GM19372 (cell line): ENCODE data around the gene MGAT5.

ENCODE experiments used
- ATAC-seq: cut with Tn5 transposase; IDR thresholded peaks from one replicate; pipeline ENCODE4 v1.9.1; 2021; ENCODE audit warnings: mild to moderate bottlenecking, low read depth, moderate library complexity; ENCODE audit not compliant: unreplicated experiment

Gene MGAT5

GRCh38 chr2:134253804-134254203, at the start of gene MGAT5:
Gene MGAT5, plus strand, starts transcription at chr2:134254072. Its CDS starts 332 bp downstream, at chr2:134254404.
- no peak for ATAC-seq

DNA sequence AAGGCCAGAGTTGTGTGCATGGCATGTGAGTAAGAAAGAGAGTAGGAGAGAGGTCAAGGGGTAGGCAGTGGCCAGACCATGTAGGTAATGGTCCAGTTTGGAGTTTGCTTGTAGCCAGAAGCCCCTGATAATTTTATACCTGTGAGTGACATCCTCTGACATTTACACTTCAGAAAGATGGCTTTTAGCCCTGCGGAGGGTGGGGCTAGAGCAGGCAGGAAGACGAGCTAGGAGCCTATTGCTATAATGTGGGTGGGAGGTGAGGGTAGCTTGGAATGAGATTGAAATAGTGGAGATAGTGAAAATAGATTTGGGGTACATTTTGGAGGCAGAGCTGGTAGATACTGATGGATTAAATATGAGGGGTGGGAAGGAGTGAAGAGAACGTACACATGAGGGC, 48.8 kb upstream of the MGAT5 start:
- ATAC-seq: no peak

GRCh38 chr2:134206031-134206430, 47.8 kb upstream of the MGAT5 start:
- ATAC-seq: no peak

DNA sequence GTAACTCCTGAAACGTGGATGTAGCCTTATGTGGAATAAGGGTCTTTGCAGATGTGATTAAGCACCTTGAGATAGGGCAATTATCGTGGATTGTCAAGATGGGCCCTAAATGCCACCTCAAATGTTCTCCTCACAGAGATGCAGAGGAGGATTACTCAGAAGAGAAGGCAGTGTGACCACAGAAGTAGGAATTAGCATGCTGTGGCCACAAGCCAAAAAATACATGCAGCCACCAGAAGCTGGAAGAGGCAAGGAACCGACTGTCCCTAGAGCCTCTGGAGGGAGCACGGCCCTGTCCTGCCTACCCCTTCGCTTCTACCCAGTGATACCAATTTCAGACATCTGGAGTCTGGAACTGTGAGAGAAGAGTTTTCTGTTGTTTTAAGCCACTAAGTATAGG, 47.3 kb upstream of the MGAT5 start:
- ATAC-seq: no peak

- peak; percentile 87 for ATAC-seq
These were observed 46.2 kb upstream of the MGAT5 start for GRCh38 chr2:134207589-134208209.

DNA sequence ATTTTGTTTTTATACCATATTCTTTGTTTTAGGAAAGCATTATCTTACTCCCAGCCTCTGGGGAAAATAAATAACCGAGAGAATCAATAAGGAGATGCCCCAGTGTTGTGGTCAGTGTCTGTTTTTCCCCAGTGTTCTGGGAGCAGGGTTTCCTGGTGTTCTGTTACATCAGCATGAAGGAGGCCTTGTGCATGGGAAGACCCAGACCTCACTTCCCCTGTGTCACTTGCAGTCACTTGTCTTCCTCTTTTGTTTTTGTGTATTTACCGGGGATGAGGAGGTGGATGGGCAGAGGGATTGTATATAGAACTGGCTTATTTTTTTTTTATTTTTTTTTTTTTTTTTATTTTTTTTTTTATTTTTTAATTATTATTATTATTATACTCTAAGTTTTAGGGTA, 45.0 kb upstream of the MGAT5 start:
- ATAC-seq: no peak

DNA sequence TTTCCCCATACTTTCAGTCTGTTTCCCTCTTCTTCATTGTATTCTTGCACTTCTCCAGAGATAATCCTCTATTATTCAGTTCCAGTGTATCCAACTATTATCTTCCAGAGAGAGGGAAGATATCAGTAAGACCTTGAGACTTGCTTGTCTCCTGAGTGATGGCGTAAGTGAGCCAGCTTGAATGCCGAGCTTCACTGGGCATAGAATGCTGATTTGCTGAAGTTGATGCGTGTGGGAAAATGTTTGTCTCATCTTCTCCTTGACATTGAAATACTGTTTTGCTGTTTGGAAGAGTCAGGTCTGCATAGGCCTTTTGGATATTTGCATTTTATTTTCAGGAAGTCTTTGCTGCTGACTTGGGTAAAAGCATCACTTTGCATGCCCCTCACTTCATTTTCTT, 41.1 kb upstream of the MGAT5 start:
- no peak for ATAC-seq

- ATAC-seq: no peak
These were observed 37.6 kb upstream of the MGAT5 start for GRCh38 chr2:134216152-134216829.

- ATAC-seq: peak; percentile 19
These were observed 36.5 kb upstream of the MGAT5 start for GRCh38 chr2:134217351-134217750.

- peak; percentile 55 for ATAC-seq
These were observed 35.9 kb upstream of the MGAT5 start for GRCh38 chr2:134217924-134218323.

DNA sequence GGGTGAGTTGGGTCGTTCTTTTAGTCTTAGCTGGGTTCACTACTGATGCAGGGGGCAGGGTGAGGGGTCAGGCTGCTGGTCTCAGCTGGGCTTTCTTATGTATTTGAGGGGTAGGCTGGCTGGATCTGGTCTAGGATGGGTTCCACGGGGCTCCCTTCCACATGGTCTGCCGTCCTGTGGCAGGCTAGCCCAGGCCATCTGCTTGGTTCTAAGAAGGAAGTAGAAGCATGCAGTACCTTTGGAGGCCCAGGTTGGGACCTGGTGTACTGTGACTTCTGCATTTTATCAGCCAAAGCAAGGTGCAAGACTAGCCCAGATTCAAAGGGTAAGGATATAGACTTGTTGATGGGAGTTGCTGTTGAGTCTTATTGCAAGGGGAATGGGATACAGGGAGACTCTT, 35.5 kb upstream of the MGAT5 start:
- ATAC-seq: no peak

DNA sequence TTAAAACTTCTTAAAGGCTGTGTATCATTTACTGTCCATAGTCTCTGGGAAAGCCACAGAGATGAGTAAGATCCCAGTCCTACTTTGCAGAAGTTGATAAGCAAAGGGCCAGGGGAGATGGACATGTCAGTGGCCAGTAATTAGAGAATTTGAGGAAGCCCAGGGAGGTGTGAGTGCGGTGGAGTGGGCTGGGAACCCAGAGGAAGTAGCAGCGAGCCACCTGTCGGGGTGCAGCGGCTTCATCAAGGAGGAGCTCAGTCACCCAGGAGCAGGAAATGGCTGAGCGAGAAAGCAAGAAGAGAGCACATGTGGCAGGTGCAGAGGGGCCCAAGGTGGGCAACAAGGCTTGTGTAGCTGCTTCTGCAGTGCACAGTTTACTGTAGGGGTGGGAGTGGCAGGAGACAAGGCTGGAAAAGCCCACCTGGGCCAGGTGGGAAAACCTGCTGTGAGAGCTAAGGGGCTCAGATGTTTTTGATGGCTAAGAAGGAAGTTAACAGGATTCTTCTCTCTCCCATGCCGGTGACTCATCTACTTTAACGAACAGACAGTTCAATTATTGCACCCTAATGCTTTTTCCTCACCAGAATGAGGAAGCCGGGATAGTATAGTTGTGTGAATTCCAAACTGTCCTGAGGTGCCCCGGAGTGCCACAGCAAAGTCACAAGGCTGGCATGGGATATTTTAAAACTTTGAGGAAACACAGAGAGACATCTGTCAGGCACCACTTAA, 34.8 kb upstream of the MGAT5 start:
- peak; percentile 57 for ATAC-seq

DNA sequence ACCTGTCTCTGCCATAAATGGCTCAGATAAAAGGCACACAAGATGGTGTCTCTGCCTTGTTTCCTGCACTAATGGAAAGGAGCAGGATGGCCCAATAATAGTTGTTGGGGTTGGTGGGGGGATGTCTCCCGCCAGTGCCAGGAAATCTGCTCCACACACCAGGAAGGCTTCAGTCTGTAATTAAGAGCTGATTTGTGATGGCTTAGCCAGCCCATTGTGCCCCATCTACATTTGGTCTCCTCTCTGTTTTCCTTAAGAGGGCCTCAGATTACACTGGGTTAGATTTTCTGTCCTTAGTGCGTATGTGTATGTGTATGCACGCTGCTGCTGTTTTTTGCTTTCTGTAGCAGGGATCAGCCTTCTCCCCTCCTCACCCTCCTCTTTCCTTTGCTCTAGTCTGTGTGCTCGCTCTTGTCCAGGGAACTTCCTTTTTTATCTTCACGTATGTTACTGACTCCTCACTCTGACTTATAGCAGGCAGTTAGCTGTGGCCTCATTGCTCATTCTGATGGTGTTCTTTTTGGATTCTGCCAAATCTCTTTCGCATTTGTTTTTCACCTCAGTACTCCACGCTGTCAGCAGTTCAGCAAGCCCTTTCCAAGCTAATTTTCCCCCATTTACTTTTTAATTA, 33.4 kb upstream of the MGAT5 start:
- no peak for ATAC-seq

DNA sequence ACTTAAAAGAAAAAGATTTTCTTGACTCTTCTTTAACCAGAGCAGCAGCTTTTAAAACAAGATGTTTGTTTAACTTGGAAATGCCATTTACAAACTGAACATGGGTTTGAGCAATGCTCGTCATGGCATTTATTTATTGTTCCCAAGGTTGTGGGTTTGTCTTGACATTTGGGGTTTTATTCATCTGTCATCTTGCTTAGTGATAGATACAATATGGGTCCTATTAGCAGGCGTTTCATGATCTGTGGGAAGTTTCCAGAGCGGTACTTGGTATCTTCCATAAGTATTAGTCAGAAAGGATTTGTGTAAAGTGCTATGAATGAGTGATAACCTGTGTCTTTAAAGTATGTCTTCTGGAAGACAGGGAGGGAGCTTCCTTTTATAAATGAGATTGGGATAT, 29.9 kb upstream of the MGAT5 start:
- no peak for ATAC-seq

DNA sequence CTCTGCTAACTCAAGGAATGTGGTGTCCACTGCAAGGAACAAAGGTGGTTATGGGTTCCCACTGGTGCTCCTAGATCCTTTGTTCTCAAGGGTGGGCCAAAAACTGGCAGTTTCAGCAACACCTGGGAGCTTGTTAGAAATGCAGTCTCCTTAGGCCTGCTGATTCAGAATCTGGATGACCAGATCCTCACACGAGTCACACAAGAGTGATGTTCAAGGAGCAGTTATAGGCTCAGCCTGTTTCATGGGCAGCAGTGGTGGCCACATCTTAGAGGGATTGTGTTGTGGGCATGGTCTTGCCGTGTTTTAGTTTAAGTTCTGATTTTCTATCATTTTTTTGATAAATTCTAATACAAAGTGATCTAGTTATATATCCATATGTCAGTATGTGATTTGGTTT, 28.7 kb upstream of the MGAT5 start:
- ATAC-seq: no peak

DNA sequence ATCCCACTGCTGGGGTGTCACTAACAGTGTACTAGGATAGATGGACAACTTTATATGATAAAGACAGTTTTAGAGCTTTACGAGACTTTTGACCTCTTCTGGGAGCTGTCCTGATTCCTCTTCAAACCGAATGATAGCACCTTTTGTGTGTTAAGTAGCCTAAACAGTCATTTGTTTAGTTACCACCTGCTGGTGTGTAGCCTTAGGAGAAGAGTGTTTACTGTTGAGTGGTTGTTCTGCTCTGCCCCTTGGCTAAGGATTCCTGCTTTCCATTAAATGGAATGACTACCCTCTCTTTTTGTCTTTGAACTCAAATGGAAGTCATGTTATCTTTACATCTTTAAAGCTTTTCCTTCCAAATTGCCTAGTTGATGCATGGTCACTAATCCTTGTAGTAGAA, 28.0 kb upstream of the MGAT5 start:
- no peak for ATAC-seq

DNA sequence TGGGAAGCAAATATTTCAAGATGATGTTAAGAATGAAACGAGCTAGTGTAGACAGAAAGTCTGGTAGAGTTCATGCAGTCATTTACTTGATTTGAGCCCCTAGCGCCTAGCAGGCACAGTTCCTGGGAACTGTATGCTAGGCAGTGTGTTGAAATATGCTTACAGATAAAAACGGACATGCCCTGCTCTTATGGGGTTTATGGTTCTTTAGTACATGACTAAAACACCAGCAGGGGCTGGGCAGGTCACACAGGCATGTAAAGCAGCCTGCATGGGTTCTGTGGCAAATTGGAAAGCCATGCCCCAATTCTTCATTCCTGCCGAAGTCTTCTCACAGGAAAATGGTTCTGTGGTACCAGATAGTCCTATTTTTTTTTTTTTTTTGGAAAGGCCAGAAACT, 27.3 kb upstream of the MGAT5 start:
- no peak for ATAC-seq

DNA sequence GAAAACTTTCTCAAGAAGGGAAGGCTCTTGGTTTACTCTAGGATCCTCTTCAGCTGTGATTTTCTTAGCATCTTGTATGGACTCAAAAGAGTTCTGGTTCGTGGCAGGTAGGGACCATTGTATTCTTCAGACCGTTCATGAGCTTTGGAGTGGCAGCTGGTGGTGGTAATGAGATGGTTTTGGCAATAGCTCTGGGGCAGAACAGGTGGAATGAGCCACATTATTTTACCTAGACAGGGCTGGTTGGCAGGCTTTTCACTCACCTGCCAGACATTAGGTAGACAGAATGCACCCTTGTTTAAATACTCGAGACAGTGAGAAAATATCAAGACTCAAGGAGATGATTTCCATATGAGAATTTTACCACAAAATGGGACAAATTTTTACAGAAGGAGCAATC, 26.2 kb upstream of the MGAT5 start:
- no peak for ATAC-seq

DNA sequence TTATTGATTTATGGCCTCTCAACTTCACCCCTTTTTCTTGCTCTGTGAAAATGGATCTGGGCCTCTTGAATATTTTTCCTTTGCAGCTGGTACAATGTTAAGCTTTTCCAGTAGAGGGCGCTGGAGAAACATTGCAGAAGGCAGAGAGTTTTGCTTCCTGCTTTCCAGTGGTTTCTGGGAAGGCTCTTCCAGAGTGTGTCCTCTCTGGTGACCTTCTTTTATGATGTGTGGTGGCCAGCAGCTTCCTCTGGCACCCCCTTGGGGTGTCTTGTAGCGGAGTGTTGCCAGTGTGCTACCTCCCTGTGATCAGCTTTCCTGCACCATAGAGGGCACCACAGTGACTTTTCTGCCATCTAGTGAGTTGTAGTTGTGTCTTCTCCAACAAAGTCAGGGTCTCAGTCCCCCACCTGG, 25.4 kb upstream of the MGAT5 start:
- ATAC-seq: no peak

DNA sequence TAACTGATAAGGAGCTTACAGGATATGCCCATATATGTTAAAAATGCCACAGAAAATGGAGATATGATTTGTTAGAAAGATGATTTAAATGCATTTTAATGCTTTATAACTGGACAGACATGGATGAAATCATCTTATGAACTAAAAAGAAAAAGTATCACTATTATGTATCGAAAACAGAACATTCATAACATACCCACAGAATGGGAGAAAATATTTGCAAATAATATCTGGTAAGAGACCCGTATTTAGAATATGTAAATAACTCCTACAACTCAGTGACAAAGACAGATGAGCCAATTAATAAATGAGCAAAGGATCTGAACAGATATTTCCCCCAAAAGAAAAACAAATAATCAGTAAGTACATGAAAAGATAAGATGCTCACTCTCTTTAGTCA, 24.3 kb upstream of the MGAT5 start:
- ATAC-seq: no peak

DNA sequence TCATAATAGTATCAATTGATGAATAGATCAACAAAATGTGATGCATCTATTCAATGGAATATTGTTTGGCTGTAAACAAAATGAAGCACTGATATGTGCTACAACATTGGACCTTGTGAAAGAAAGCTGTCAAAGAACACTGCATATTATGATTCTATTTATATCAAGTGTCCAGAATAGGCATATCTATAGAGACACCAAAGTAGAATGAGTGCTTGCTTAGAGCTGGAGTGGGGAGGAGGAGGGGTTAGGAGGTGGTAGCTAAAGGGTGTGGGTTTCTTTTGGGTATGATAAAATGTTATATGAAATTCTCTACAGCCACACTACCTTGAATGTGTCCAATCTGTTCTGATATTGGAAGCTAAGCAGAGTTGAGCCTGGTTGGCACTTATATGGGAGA, 23.0 kb upstream of the MGAT5 start:
- no peak for ATAC-seq
